Superior temporal gyrus (tissue), 1 donor: ENCODE results near the gene PARN.

Experiments
- DNase-seq: peaks from one replicate; pipeline ENCODE4 v3.0.0-alpha.2; 2016; ENCODE audit errors: extremely low spot score

The PARN gene

DNA sequence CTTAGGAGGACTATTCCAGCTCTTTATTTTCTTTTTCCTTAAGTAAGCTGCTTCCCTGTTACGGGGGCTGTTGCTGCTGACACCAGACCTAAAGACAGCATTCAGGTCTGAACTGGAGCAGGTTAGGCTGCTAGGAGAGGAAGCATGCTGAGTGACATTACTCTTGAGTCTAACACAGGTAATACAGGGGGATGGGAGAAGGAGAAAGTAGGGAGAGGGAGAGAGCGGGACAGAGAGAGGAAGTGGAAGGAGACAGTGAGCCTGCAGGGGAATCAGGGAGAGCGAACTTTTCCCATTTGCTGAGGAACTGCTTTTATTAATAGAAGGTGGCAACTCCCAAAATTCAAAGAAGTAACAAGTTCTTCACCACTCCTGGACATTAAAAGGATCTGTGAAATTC, 130.9 kb downstream of the PARN start:
- no peak for DNase-seq

DNA sequence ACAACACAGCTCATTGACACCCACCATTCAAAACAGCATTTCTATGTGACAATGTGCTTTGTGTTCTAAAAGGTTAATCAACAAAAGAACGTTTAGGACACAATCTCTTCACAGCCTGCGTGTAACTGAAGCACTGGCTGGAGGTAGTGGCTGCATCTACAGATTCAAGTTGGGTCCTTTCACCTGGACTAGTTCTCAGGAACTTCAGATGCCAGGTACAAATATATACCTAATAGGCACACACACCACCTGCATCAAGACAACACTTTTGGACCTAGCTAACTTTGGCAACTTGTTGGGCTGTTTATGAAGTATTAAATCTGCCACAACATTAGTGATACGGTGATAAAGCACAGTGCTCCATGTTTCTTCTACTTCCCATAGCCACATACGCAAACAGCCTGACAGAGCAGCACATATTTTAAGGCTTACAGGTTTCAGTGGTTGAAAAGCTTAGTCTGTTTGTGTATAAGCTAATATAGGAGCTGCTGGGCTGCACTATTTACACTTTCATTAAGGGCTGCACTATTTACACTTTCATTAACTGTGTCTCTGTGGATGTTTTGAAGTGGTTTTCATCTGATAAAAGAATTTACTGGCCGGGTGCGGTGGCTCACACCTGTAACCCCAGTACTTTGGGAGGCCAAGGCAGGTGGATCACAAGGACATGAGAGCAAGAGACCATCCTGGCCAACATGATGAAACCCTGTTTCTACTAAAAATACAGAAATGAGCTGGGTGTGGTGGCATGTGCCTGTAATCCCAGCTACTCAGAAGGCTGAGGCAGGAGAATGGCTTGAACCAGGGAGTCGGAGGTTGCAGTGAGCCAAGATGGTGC, 132.6 kb downstream of the PARN start:
- DNase-seq: no peak

DNA sequence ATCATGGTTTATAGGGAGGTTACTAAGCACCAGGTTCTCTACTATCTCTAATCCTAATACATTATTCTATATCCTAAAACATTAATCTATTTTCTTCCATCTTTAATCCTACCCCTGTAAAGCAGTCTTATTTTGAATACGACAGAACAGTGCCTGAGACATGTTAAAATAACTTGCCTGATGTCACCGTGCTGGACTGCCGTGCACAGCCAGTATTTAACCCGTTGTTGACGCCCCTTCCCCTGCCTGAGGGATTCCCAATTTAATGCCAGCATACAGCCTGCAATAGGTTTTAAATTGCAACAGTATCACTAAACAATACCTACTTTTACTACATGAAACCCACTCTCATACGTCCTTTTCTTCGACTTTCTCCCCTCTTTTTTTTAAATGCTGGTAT, 133.3 kb downstream of the PARN start:
- DNase-seq: no peak

DNA sequence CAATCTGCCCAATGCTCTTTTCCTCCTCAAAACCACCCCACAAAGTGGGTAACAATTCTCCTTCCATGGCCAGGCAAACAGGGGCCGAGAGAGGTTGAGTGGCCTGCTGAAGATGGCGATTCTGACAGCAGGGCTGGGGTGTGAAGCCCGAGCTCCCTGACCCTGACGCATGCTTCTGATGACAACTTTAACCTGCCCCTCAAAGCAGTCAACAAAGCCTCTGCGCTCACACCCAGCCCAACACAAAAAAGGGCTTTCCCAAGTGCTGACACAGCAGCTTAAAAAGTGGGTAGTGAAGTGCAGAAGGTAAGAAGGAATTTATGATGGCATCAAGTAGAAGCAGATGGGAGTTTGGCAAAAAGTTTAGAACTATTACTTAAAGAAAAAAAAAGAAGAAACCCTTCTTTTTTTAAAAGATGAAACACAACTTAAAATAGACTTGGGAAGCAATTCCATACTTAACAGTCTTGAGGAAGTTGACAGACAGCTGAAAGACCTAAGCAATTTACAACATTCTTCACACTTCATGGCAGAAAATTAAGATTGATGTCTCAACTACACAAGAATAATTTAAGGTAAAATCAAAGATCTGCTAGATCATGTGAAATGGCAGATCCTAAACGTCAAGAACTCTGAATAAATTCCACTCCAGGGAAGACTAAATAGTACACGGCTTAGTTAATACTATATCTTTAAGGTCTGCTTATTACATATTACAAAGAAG, 133.9 kb downstream of the PARN start:
- DNase-seq: no peak

DNA sequence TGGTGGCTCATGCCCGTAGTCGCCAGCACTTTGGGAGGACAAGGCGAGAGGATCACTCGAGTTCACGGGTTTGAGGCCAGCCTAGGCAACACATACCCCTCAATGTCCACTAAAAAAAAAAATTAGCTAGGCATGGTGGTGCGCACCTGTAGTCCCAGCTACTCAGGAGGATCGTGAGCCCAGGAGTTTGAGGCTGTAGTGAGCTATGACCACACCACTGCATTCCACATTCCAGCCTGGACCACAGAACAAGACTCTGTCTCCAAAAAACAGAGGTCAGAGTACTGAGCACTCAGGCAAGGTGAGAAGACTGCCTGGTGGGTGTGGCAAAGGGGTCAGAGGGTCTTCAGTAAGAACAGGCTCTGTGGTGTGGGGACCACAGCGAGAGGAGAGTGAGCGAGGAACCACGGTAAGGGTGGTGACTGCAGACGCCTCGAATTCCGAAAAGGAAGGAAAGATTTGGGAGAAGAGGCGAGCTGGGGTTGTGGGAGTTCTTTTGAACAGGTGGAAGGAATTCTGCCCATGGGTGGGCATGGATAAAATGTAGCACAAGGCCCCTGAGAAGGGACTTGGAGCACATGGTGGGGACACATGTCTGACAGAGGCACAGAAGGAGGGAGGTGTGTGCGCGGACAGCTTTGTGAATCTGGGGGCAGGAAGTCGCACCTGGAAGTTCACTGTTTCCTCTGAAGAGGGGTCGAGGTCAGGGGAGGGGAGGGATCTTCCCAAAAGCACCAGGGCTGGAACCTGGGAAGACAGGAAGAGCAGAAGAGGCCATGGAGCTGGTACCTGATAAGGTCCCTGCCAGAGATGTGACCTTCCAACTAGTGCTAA, 134.6 kb downstream of the PARN start:
- DNase-seq: no peak

DNA sequence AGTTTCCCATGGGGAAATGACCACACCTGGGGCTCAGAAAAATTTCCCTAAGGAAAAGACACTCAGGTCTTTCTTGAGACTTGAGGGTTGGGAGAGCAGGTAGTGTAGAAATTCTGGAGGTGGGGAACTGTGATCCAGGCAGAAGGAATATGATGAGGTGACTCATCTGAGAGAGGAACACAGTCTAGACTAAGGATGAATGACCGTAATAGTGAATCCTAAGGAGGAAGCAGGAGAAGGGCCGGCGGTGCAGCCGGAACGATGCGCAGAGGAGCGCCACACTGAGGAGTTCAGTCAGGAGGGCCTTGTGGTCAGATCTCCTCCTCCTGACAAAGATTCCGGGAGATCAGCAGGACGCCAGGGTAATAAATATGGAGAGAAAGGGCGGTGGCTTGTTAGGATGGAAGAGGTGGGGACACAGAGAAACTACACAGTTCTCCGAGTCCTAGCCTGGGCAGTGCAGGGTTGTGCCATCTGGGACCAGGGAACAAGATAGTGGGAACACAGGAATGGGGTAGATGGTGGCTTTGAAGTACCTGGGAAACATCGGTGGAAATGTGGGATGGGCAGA, 135.6 kb downstream of the PARN start:
- no peak for DNase-seq

DNA sequence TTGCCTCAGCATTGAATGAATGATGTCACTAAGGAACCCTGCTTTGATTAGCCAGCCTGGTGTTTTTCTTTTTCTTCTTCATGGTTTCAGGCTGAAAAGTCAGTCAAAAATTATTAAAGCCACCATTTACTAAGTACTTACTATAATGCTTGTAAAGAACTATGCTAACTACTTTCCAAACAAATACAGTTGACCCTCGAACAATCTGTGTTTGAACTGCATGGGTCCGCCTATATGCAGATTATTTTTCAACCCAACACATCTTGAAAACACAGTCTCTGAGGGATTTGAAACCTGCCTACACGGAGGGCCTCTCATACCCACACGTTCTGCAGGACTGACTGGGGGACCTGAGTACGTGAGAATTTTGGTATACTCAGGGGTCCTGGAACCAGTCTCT, 136.3 kb downstream of the PARN start:
- no peak for DNase-seq

DNA sequence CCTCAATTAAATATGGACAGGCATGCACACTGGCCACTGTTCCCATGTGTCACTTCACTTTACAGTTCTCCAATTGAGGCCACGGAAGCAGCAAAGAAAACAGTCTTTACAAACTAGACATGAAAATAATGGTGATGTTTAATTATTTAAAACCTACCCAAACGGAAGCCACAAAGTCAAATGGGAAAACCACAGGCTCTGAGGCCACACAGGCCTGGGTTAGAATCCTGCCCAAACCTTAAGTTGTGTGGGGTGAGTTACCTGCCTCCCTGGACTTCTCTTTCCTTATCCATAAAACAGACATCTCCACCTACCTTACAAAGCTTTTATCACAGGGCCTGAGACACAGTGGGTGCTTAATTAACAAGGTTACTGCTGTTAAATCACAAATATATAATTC, 137.4 kb downstream of the PARN start:
- no peak for DNase-seq

DNA sequence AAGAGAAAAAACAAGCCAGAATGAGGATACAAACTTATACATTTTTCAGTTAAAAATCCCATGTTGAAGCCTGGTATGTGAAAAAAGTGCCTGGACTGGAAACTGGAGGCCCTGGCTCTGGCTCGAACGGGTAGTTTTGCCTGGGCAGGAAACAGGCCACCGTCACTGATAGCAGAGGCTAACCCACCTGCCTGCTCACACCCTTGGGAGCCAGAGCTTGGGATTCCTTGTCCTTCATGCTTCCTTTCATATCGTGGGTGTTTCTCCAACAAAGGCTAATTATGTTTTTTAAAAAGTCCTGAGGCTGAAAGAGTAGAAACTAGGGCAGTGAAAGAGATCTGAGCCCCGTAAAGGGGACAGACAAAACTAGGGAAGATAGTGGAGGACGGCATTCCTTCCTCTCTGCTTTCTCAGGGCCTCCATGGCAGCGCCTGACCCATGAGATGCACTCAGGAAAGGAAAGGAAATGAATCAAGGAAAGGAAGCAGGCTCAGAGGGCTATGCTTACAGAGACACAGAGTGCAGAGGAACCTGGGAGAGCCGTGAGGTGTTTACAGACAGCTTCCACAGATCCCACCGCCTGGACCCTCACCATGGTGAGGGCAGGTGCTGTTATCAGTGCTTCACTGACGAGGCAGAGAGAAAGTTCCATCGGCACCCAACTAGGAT, 138.1 kb downstream of the PARN start:
- DNase-seq: no peak

DNA sequence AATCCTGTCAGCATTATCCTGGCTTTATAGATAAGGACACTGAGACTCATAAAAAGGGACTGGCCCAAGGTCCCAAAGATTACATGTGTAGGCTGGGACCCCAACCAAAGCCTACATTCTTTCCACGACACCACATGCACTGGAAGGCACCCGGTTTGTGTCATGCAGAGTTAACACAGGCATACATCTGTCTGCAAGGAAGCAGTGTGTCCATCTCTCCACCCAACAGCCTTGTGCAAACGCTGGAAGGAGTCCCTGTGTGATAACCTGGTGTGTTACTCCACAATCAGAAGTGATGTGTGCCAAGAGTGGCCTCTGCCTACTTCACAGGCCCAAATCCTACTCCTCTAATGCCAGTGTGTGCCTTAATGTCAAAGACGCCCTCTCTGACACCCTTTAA, 139.8 kb downstream of the PARN start:
- no peak for DNase-seq

DNA sequence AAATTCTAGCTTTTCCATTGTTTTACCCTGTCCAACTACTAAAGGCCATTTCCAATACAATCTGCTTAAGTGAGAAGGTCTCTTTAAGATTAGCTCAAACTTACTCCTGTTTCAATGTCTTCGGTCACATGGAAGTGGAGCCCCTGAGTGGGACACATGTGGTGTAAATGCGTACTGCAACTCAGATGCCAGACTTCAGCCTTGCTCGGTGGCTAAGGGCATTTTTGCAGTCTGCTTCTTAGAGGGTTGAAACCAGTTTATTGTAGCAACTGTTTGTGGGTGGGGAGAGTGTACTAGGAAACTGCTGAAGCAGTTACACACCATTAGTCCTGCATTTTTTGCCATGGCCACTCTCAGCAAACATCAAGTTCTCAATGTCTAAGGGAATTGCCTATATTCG, 140.6 kb downstream of the PARN start:
- DNase-seq: no peak

DNA sequence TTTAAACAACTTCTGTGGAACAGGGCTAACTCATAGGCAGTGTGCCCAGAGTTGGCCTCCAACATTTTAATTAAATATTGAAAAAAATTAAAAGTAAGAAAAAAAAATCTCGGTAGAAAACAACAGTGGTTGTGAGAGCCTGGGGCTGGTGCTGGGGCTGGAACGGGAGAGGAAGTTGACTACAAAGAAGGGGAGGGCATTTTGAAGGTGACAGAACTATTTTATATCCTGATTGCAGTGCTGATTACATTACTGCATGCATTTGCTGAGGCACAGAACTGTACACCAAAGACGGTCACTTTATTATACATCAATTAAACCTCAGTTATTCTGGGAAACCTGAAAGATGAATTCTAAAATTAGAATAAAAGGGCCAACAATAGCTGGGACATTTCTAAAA, 142.5 kb downstream of the PARN start:
- DNase-seq: no peak

DNA sequence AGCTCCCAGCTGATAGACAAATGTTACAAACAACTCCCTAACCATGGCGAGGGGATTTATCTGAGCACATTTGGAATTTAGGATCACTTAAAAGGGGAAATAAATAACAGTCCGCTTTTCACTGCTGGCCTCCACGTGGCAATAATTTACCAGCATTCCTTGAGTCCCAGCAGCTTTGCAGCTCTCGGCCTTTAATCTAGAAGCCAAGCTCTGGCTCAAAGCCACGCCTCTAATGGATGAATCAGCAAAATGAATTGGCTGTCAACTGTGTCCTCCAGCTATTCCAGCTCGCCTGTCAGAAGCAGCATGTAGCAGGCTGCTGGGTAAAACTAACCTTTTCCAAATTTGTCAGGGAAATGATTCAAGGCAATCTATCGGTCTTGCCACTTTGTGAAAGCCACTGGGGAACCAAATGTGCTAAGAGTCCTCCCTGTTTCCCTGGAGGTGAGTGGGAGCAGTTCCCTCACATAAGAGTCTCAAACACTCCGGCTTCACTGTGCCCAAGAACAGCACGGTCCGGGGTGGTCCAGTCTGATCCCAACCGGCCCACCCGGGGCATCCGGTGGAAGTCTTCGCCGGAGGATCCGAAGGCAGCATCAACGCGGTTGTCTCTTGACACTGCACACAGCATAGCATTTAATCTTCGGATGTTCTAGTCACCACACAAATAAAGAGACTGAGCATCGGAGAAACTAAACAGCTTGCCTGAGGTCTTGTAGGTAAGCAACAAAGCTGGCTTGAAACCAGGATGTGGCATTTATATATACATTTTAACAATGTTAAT, 143.3 kb downstream of the PARN start:
- peak; percentile 95 for DNase-seq

DNA sequence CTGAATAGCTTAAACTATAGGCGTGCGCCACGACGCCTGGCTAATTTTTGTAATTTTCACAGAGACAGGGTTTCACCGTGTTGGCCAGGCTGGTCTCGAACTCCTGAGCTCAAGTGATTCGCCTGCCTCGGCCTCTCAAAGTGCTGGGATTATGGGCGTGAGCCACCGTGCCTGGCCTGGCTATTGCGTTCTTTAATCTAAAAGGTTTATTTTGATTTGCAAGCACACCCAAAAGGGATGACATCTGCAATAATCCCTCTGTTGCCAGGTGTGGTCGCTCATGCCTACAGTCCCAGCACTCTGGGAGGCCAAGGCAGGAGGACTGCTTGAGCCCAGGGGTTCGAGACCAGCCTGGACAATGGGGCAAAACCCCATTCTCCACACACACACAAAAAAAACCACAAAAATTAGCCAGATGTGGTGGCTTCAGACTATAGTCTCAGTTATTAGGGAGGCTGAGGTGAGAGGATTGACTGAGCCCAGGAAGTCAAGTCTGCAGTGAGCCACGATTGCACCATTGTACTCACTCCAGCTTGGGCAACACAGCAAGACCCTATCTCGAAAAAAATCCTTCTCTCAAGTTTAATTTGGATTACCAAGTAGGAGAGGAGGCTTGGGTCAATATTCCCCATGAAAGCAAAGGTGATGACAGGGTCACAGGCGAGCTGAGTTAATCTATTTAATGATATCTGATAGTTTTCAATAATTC, 144.1 kb downstream of the PARN start:
- DNase-seq: no peak

DNA sequence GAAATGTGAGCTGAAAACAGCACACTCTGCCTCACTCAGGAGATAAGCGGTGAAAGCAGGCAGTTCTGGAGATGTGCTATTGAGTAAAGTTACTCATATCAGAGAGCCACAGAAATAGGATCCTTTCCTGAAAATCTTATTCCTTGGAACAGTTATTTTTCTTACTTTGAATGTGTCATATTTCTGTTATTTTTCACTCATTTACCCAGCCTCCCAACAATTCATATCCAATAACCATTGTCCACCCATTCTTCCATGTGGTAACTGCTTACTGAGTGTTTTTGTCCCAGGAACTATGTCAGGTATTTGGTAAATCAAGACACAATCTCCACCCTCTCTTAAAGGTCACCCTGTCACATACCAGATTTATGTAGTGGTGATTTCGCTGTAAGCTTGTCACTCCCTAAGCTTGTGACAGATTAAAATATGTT, 144.9 kb downstream of the PARN start:
- no peak for DNase-seq

DNA sequence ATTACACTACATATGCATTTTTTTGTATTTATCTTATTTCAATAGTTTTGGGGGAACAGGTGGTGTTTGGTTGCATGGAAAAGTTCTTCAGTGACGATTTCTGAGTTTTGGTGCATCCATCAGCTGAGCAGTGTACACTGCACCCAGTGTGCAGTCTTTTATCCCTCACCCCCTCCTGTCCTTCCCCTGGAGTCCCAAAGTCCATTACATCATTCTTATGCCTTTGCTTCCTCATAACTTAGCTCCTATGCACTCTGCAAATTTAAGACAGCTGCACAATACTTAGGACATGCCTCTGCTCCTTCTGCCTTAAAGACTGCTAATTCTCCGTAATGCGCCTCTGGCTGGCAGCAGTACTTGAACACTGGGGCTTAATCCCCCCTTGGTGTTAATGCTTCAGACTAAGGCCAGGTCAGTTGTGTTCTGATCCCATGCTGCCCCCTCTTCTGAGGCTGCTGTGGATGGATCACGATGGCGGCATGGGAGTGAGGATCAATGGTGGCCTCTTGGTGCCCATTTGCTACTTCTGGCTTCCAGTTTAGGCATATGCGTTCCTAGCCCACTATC, 146.2 kb downstream of the PARN start:
- no peak for DNase-seq

DNA sequence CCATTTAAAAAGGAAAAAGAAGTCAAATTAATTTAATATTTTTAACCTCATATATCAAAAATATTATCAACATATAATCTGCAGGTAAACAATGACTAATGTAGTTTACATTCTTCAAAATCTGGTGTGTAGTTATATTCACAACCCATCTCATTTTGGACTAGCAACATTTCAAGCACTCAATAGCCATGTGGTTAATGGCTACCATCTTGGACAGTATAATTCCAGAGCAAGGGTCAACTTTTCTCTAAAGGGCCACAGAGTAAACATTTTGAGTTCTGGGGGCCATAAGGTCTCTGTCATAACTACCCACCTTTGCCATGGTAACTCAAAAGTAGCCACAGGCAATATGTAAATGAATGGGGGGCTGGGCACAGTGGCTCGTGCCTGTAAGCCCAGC, 153.9 kb downstream of the PARN start:
- no peak for DNase-seq

DNA sequence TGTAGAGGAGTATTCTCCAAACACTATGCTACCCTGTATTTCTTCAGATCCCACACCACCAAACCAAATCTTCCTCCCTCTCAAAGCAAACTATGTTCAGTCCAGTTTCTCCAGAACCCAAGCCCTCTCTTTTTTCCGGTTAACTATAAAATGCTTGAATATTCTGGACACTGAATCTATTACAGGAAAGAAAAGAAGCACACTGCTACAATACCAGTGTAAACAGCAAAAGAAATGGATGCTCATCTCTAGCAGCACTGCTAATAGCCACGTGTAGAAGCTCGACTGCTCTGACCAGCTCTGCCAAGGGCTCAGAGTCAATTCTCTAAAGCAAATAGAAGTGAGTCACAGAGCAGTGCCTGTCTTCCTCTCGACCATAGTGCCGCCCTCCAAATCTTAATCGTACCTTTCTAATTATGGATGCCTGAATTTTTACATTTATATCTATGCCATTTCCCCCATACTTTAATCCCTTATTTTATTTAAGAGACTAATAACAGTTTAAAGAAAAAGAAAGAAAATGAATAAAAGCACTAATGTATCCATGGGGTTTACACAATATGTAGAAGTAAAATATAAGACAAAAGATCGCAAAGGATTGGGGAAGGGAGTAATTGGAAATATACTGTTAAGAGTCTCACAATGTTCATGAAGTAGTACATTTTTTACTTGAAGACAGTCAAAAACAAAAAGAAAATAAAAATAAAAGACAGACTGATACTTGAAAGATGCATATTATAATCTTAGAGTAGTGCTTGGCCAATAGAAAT, 154.5 kb downstream of the PARN start:
- no peak for DNase-seq

DNA sequence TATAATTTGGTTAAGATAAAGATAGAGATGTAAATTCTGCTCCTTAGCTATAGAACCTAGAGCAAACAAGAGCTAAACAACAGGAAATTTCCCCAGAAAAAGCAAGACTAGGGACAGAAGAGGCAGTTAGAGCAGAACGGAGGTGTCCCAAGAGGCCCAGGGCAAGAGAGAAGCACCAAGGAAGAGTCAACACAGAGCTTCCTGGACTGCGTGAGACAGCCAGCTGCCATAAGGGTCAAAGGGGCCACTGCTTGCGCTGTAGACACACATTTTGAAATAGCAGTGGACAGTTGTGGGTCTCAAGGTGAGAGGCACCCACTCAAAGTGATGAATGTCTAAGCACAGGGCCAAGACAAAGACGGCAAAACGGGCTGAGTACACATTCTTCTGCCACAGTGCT, 156.6 kb downstream of the PARN start:
- no peak for DNase-seq
